Subcutaneous adipose tissue (tissue), 4 donors: ENCODE results near the gene NTN1. TPM values are rescaled to one million over a fixed set of nuclear protein-coding genes. Genes with fewer than 3 reads are reported as not detected.

Experiments used
- CTCF ChIP-seq: fragments of 450-650 bp; IDR thresholded peaks from one replicate; pipeline ENCODE4 v1.5.1; 2016; ENCODE audit warnings: low read depth, mild to moderate bottlenecking, control low read depth, antibody characterized with exemption, moderate library complexity
- total RNA-seq, 4 donors: library from RNA; depleted of rRNA; stranded (reverse); fragments of >200 nt; gene quantifications; one replicate each; pipeline ENCODE4 v1.1.0, GENCODE V29; 2016

Gene NTN1
- total RNA-seq, 4 donors from 2014 or later: 0.85 to 7.9 (median 3.2) TPM

- no peak for TF ChIP-seq CTCF
These were observed 174.1 kb downstream of the NTN1 start for GRCh38 chr17:9195411-9195810.

- TF ChIP-seq CTCF: no peak
These were observed 174.8 kb downstream of the NTN1 start for GRCh38 chr17:9195961-9196670.

GRCh38 chr17:9199571-9200551 lies 178.6 kb downstream of the NTN1 start:
- TF ChIP-seq CTCF: no peak

- no peak for TF ChIP-seq CTCF
These were observed 179.5 kb downstream of the NTN1 start for GRCh38 chr17:9200699-9201359.

- no peak for TF ChIP-seq CTCF
These were observed 181.2 kb downstream of the NTN1 start for GRCh38 chr17:9202532-9202931.

- TF ChIP-seq CTCF: no peak
These were observed 182.6 kb downstream of the NTN1 start for GRCh38 chr17:9203771-9204425.
